ENCODE data around the gene WDR74.

DNA sequence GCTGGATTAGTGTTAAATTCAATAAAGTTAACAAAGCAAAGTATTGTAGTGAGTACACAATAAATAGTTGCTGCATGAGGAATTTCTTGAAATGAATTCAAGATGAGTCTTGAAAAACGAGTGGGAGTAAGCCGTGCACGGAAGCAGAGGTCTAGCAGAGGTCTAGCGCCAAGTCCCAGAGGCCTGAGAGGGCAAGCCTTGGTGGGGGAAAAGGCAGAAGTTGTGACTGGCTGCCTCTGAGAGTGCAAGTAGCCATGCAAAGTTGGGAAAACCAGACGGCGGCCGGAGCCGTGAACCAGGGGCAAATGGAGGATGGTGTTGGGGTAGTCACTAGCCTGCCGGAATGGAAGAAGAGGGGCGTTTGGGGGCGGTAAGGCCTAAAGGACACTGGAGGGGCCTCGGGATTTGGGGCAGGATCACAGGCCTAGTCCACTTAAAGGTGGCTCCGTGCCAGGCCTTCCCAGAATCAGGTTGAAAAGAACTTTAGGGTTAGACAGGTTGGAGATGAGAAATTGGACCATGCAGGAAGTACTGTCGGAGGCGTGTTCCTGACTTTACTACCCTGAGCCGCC lies 40.9 kb upstream of the WDR74 start:
- no peak for TF ChIP-seq WIZ (CRISPR knock-in tag; IDR thresholded peaks at IDR 0.05)
- no peak for TF ChIP-seq SP140L (CRISPR knock-in tag; IDR thresholded peaks at IDR 0.05; ENCODE audit: borderline replicate concordance)
- TF ChIP-seq ZNF101 (CRISPR knock-in tag; IDR thresholded peaks at IDR 0.05; ENCODE audit: borderline replicate concordance, low read depth), result no peak
- TF ChIP-seq NR1H2 (CRISPR knock-in tag; IDR thresholded peaks at IDR 0.05; ENCODE audit: borderline replicate concordance, low read depth), result no peak
- no peak for TF ChIP-seq ZFYVE20 (CRISPR knock-in tag; IDR thresholded peaks at IDR 0.05; ENCODE audit: borderline replicate concordance, low read depth)
- 0 out of 2 replicates have a peak, but pooled peaks have one; percentile 23 for TF ChIP-seq ELF4 (CRISPR knock-in tag; IDR thresholded peaks at IDR 0.05; ENCODE audit: borderline replicate concordance)
- no peak for TF ChIP-seq RBFOX2 (IDR thresholded peaks at IDR 0.05; ENCODE audit: low read depth, low read length)
- TF ChIP-seq SETDB1 (CRISPR knock-in tag; IDR thresholded peaks at IDR 0.05; ENCODE audit: borderline replicate concordance), result no peak
- no peak for TF ChIP-seq POLR2A (IDR thresholded peaks at IDR 0.05; ENCODE audit: insufficient read depth in 1 of 2, low read depth in 2 of 2, low read length in 2 of 2)
- no peak for TF ChIP-seq NFIC (IDR thresholded peaks at IDR 0.05; ENCODE audit: low read length)
- TF ChIP-seq, protein P1, sequence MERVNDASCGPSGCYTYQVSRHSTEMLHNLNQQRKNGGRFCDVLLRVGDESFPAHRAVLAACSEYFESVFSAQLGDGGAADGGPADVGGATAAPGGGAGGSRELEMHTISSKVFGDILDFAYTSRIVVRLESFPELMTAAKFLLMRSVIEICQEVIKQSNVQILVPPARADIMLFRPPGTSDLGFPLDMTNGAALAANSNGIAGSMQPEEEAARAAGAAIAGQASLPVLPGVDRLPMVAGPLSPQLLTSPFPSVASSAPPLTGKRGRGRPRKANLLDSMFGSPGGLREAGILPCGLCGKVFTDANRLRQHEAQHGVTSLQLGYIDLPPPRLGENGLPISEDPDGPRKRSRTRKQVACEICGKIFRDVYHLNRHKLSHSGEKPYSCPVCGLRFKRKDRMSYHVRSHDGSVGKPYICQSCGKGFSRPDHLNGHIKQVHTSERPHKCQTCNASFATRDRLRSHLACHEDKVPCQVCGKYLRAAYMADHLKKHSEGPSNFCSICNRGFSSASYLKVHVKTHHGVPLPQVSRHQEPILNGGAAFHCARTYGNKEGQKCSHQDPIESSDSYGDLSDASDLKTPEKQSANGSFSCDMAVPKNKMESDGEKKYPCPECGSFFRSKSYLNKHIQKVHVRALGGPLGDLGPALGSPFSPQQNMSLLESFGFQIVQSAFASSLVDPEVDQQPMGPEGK (CRISPR knock-in tag; IDR thresholded peaks at IDR 0.05), result no peak
- no peak for TF ChIP-seq PHF21A (CRISPR knock-in tag; IDR thresholded peaks at IDR 0.05)

Data from HepG2 (cell line).